Neuronal stem cell (in vitro differentiated cells): ENCODE data around the gene AMIGO1.

Experiments
- DNase-seq: peaks from one replicate; pipeline ENCODE4 v3.0.0-alpha.2; 2013; ENCODE audit warnings: low spot score
- H2AFZ ChIP-seq: one replicate; pipeline ENCODE4 v1.6.1; 2013; ENCODE audit warnings: mild to moderate bottlenecking, low read length, inconsistent platforms
- H2AK5ac ChIP-seq: 2 replicates; pipeline ENCODE4 v1.6.1; 2013; ENCODE audit warnings: low read depth, mild to moderate bottlenecking, inconsistent platforms, low read length, moderate library complexity, mixed read lengths
- H2BK120ac ChIP-seq: 2 replicates; pipeline ENCODE4 v1.6.1; 2013; ENCODE audit warnings: low read depth, mild to moderate bottlenecking, inconsistent platforms, low read length, moderate library complexity, mixed read lengths
- H2BK12ac ChIP-seq: one replicate; pipeline ENCODE4 v1.6.1; 2013; ENCODE audit warnings: low read length, inconsistent platforms
- H2BK15ac ChIP-seq: 2 replicates; pipeline ENCODE4 v1.6.1; 2013; ENCODE audit warnings: mild to moderate bottlenecking, low read length, inconsistent platforms, mixed read lengths
- H2BK5ac ChIP-seq: one replicate; pipeline ENCODE4 v1.6.1; 2013; ENCODE audit warnings: inconsistent platforms, mild to moderate bottlenecking, low read length, moderate library complexity
- H3K14ac ChIP-seq: one replicate; pipeline ENCODE4 v1.6.1; 2013; ENCODE audit warnings: low read length, inconsistent platforms
- H3K18ac ChIP-seq: 2 replicates; pipeline ENCODE4 v1.6.1; 2013; ENCODE audit warnings: low read length, inconsistent platforms
- H3K23ac ChIP-seq: 2 replicates; pipeline ENCODE4 v1.6.1; 2013; ENCODE audit warnings: low read depth, mild to moderate bottlenecking, mixed read lengths, low read length, inconsistent platforms; ENCODE audit not compliant: poor library complexity
- H3K27ac ChIP-seq: replicated peaks from 3 replicates; pipeline ENCODE4 v1.5.1; 2013; ENCODE audit warnings: low read length, inconsistent platforms
- H3K27me3 ChIP-seq, 3 experiments: 2 replicates each; pipeline ENCODE4 v1.6.1; 2013; ENCODE audit warnings: low read length in 3 of 3, mild to moderate bottlenecking in 2 of 3, inconsistent platforms in 1 of 3, low read depth in 1 of 3, mixed read lengths in 1 of 3, moderate library complexity in 1 of 3; ENCODE audit not compliant: control insufficient read depth in 3 of 3, insufficient read depth in 3 of 3
- H3K36me3 ChIP-seq, 2 donors: replicated peaks in 1 of 2; 2 replicates each; pipeline ENCODE4 v1.6.1; 2013; ENCODE audit warnings: low read length in 2 of 2; ENCODE audit not compliant: control insufficient read depth in 2 of 2, insufficient read depth in 2 of 2
- H3K4ac ChIP-seq: 2 replicates; pipeline ENCODE4 v1.6.1; 2013; ENCODE audit warnings: inconsistent platforms, mild to moderate bottlenecking, low read length, moderate library complexity
- H3K4me1 ChIP-seq, 2 donors: 1 replicate in 1 of 2; 2 replicates in 1 of 2; pipeline ENCODE4 v1.6.1; 2013; ENCODE audit warnings: low read length in 2 of 2, low read depth in 1 of 2; ENCODE audit not compliant: control insufficient read depth in 2 of 2, insufficient read depth in 1 of 2
- H3K4me2 ChIP-seq: one replicate; pipeline ENCODE4 v1.6.1; 2013; ENCODE audit warnings: mild to moderate bottlenecking, low read length, inconsistent platforms; ENCODE audit not compliant: insufficient read depth, poor library complexity, severe bottlenecking
- H3K4me3 ChIP-seq, 2 donors: 2 replicates each; pipeline ENCODE4 v1.5.1; 2013; ENCODE audit warnings: low read length in 2 of 2, mild to moderate bottlenecking in 2 of 2, inconsistent platforms in 1 of 2, moderate library complexity in 1 of 2
- H3K79me1 ChIP-seq: one replicate; pipeline ENCODE4 v1.6.1; 2013; ENCODE audit warnings: low read depth, mild to moderate bottlenecking, inconsistent platforms, low read length, moderate library complexity
- H3K9ac ChIP-seq: one replicate; pipeline ENCODE4 v1.6.1; 2013; ENCODE audit warnings: mild to moderate bottlenecking, low read depth, low read length, inconsistent platforms; ENCODE audit not compliant: poor library complexity
- H3K9me3 ChIP-seq, 2 donors: replicated peaks in 1 of 2; 2 replicates each; pipeline versions ENCODE3 to v1.6.1; 2013; ENCODE audit warnings: low read length in 2 of 2, mild to moderate bottlenecking in 2 of 2, inconsistent platforms in 1 of 2, low read depth in 1 of 2, mixed read lengths in 1 of 2, moderate library complexity in 1 of 2; ENCODE audit not compliant: control insufficient read depth in 2 of 2, insufficient read depth in 1 of 2
- H4K8ac ChIP-seq: one replicate; pipeline ENCODE4 v1.6.1; 2013; ENCODE audit warnings: low read depth, mild to moderate bottlenecking, inconsistent platforms, low read length, moderate library complexity
- H4K91ac ChIP-seq: one replicate; pipeline ENCODE4 v1.6.1; 2013; ENCODE audit warnings: low read length, low read depth, mild to moderate bottlenecking, inconsistent platforms; ENCODE audit not compliant: poor library complexity
- WGBS, 2 donors: extraction: QIAGEN DNeasy Blood & Tissue Kit; methylation state at CpG; one replicate each; pipeline ENCODE4 v1.1.7; 2013; ENCODE audit warnings: missing lambda C conversion rate in 2 of 2, mixed read lengths in 1 of 2; ENCODE audit not compliant: insufficient read length in 2 of 2, insufficient replicate concordance in 1 of 2; ENCODE audit errors: extremely low coverage in 2 of 2; 5-methylcytosine and 5-hydroxymethylcytosine counted together

AMIGO1 gene

GRCh38 chr1:109503935-109504334 is 5.6 kb downstream of the AMIGO1 start:
- Histone ChIP-seq H3K18ac (no peak overlapping the region), H3K79me1 (no peaks in the 10 kb centered on the region), H3K4me2 (no peak overlapping the region), H3K36me3 (peaks cover 5 to 14% of the 10 kb centered on the region in 2 donors), H3K14ac (no peak overlapping the region), H2AFZ (no peak overlapping the region), H2BK120ac (no peak overlapping the region), H2BK15ac (no peak overlapping the region), H4K91ac (no peak overlapping the region), H2BK5ac (no peak overlapping the region), H3K23ac (no peak overlapping the region), H3K4me1 (peaks cover 3 to 11% of the 10 kb centered on the region in 2 donors), H3K27me3 (peaks cover 0 to under 1% (median 0%) of the 10 kb centered on the region in 3 experiments), H3K9ac (no peak overlapping the region), H3K27ac (no peak overlapping the region), H3K9me3 (no peaks in the 10 kb centered on the region), H2AK5ac (no peak overlapping the region), H3K4ac (no peak overlapping the region), H4K8ac (no peak overlapping the region), H2BK12ac (no peak overlapping the region), H3K4me3 (no peak overlapping the region)
- DNase-seq, result no peak
- no CpG with 5 or more reads among the region's 5 CpGs for WGBS, 2 donors

DNA sequence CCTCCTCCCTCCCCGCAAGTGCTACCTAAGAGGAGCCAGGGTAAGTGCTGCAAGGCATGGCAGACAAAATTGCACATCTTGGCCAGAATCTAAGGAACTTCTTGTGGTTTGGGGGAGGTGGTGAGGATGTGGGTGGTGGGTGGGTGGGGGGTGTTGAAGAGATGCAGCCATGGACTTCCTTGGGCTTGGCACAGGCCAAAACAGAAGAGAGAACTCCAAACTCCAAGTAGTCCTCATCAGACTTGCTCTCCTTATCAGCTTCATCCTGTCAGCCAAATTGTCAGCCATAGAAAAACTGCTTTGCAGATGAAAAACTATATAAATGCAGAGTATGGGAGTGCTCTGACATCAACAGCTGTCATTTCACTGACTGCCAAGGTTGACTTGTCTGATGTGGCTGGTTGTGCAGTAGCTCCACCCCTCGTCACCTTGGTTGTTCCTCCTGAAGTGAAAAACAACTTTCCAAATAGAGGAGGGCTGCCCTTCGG is 7.1 kb downstream of the AMIGO1 start:
- no peaks in the 10 kb centered on the region for H3K79me1 ChIP-seq
- H3K23ac ChIP-seq, result no peak overlapping the region
- no peak overlapping the region for H2BK12ac ChIP-seq

DNA sequence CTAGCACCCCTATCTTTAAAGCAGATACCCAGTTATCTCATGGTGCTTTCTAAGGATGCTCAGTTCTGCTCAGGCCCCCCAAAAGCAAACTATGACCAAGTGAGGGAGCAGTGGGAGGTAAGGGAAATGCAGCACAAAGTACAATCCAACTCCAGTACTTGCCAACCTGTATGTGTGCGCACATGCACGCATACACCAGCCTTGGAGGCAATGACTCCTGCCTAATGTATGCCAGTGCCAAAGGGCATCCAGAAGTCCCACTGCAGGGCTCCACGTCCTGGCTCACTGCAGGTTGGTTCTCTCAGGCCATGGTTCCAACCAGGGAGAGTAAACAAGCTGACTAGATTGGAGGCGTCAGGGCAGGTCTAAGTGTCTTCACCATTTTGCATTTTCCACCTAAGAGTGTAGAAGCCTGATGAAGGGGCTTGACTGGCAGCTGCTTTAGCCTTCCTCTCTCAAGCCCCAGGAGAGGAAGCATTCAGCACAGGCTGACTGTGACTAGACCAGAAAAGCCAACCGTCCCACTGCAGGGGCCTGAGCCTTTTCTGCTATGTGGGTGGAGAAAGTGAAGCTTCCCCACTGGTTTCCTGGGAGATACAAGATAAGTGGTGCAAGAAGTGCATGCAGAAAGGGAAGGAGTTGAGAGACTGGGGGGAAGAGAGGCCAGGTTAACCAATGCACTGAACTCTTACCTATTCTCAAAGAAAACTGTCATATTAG is 7.7 kb downstream of the AMIGO1 start:
- Histone ChIP-seq H4K91ac (no peak overlapping the region), H3K4me1 (peaks cover 12 to 19% of the 10 kb centered on the region in 2 donors), H2BK120ac (no peak overlapping the region), H3K4me3 (no peak overlapping the region), H3K9ac (no peak overlapping the region), H2AFZ (no peak overlapping the region), H3K23ac (no peak overlapping the region), H3K79me1 (no peaks in the 10 kb centered on the region), H3K14ac (no peak overlapping the region), H2BK15ac (no peak overlapping the region), H3K9me3 (no peaks in the 10 kb centered on the region), H3K4ac (no peak overlapping the region), H2BK12ac (no peak overlapping the region), H3K18ac (peak overlapping the region; percentile 69), H2BK5ac (no peak overlapping the region), H3K4me2 (no peak overlapping the region), H3K27ac (no peak overlapping the region), H2AK5ac (peak overlapping the region; percentile 23), H3K36me3 (peaks cover 5 to 15% of the 10 kb centered on the region in 2 donors), H3K27me3 (no peaks in the 10 kb centered on the region), H4K8ac (no peak overlapping the region)
- no CpG with 5 or more reads among the region's 5 CpGs for WGBS, 2 donors
- no peak for DNase-seq

More for the DNA sequence above, 7.1 kb downstream of the AMIGO1 start:
- Histone ChIP-seq H3K36me3 (peaks cover 5 to 15% of the 10 kb centered on the region in 2 donors), H3K4ac (no peak overlapping the region), H3K4me2 (no peak overlapping the region), H2BK15ac (no peak overlapping the region), H2AFZ (no peak overlapping the region), H3K4me1 (peaks cover 12 to 17% of the 10 kb centered on the region in 2 donors), H3K18ac (no peak overlapping the region), H2AK5ac (no peak overlapping the region), H4K91ac (no peak overlapping the region), H2BK120ac (no peak overlapping the region), H2BK5ac (no peak overlapping the region), H3K27me3 (no peaks in the 10 kb centered on the region), H4K8ac (no peak overlapping the region), H3K27ac (no peak overlapping the region), H3K14ac (no peak overlapping the region), H3K9ac (no peak overlapping the region), H3K4me3 (no peak overlapping the region), H3K9me3 (no peaks in the 10 kb centered on the region)
- WGBS, 2 donors, result no CpG with 5 or more reads among the region's 3 CpGs
- DNase-seq, result no peak

- Histone ChIP-seq H4K91ac (no peak overlapping the region), H2BK12ac (no peak overlapping the region), H3K27ac (peak overlapping the region; percentile 13), H3K23ac (no peak overlapping the region), H3K4me3 (peak overlapping the region in 1 of 2 donors; percentile 6), H3K4me2 (no peak overlapping the region), H2BK15ac (no peak overlapping the region), H3K18ac (no peak overlapping the region), H3K4ac (no peak overlapping the region), H3K27me3 (no peaks in the 10 kb centered on the region), H3K36me3 (peaks cover 9 to 22% of the 10 kb centered on the region in 2 donors), H3K14ac (no peak overlapping the region), H2BK120ac (no peak overlapping the region), H2AK5ac (no peak overlapping the region), H2AFZ (no peak overlapping the region), H2BK5ac (no peak overlapping the region), H3K4me1 (peaks cover 12 to 19% of the 10 kb centered on the region in 2 donors), H3K9ac (no peak overlapping the region), H4K8ac (no peak overlapping the region), H3K79me1 (no peaks in the 10 kb centered on the region), H3K9me3 (no peaks in the 10 kb centered on the region)
- DNase-seq, result no peak
- no CpG with 5 or more reads among the region's 5 CpGs for WGBS, 2 donors
Observed at GRCh38 chr1:109500941-109501381, 8.6 kb downstream of the AMIGO1 start.
